HepG2 (cell line): ENCODE results near the gene PCSK5. TPM values are rescaled to one million over a fixed set of nuclear protein-coding genes. Genes with fewer than 3 reads are reported as not detected.

ENCODE experiments used
- ATAC-seq: fragments of 200-7000 bp; cut with Tn5 transposase; 3 replicates; pipeline ENCODE4 v1.9.1; 2020; ENCODE audit warnings: mild to moderate bottlenecking, moderate library complexity
- BruUV-seq: library from RNA; stranded (reverse); fragments of 400-500 nt; replicated peaks from 2 replicates; lab custom pipeline; 2021; lab: Mats Ljungman, UMichigan
- CTCF ChIA-PET: fragments of 300-600 bp; formaldehyde crosslinking; extraction: SDS; loops from one replicate; lab custom pipeline; 2021; ENCODE audit warnings: low total read pairs, inconsistent platforms, low intra/inter-chr PET ratio; lab: Yijun Ruan, JAX
- POLR2A ChIA-PET: fragments of 350-600 bp; sonication (Branson Sonifier 250); formaldehyde crosslinking; loops from one replicate; lab custom pipeline; 2020; ENCODE audit warnings: antibody characterized with exemption, inconsistent platforms; lab: Yijun Ruan, JAX
- DNase-seq: peaks from one replicate; pipeline ENCODE4 v3.0.0-alpha.2; 2015; ENCODE audit warnings: low spot score
- FAIRE-seq: peaks from 3 replicates; lab custom pipeline; 2011; peaks lifted over from hg19 to GRCh38; lab: Jason Lieb, UNC
- H2AFZ ChIP-seq: one replicate; pipeline ENCODE4 v1.6.1; 2011; ENCODE audit warnings: low read length, inconsistent platforms
- H3K27ac ChIP-seq: fragments of 300-600 bp; 3 replicates; pipeline ENCODE4 v1.8.0; 2011; ENCODE audit warnings: mixed run types, mild to moderate bottlenecking, mixed read lengths, low read length, inconsistent platforms; ENCODE audit not compliant: insufficient read depth; ENCODE audit errors: extremely low read length
- H3K27me3 ChIP-seq, 2 experiments: fragments of 200-600 bp in 1 of 2; 2 replicates in 1 of 2; 3 replicates in 1 of 2; pipeline versions ENCODE4 v1.6.0 to v1.8.0; 2011; ENCODE audit warnings: low read length in 2 of 2, mild to moderate bottlenecking in 2 of 2, moderate library complexity in 2 of 2, inconsistent platforms in 1 of 2; ENCODE audit not compliant: insufficient read depth in 2 of 2, control insufficient read depth in 1 of 2
- H3K36me3 ChIP-seq, 2 experiments: fragments of 200-600 bp in 1 of 2; replicated peaks in 1 of 2; 2 replicates in 1 of 2; 3 replicates in 1 of 2; pipeline versions ENCODE4 v1.5.1 to v1.8.0; 2011; ENCODE audit warnings: low read length in 2 of 2, inconsistent platforms in 1 of 2; ENCODE audit not compliant: insufficient read depth in 2 of 2, control insufficient read depth in 1 of 2
- H3K4me1 ChIP-seq: 2 replicates; pipeline ENCODE4 v1.5.1; 2012; ENCODE audit warnings: low read length, inconsistent platforms; ENCODE audit not compliant: insufficient read depth
- H3K4me2 ChIP-seq: 2 replicates; pipeline ENCODE4 v1.6.0; 2011; ENCODE audit warnings: low read depth, low read length, inconsistent platforms
- H3K4me3 ChIP-seq, 3 experiments: fragments of 200-600 bp in 1 of 3; sonication (generic), shearing (Covaris generic) in 1 of 3; replicated peaks in 1 of 3; 2 replicates each; pipeline ENCODE4 v1.5.1; 2011 to 2016; ENCODE audit warnings: low read length in 3 of 3, inconsistent platforms in 2 of 3, low read depth in 2 of 3, mild to moderate bottlenecking in 2 of 3, control low read depth in 1 of 3, mixed read lengths in 1 of 3; ENCODE audit not compliant: insufficient read depth in 1 of 3
- H3K79me2 ChIP-seq: one replicate; pipeline ENCODE4 v1.6.1; 2011; ENCODE audit warnings: low read length, inconsistent platforms; ENCODE audit not compliant: insufficient read depth
- H3K9ac ChIP-seq: 2 replicates; pipeline ENCODE4 v1.6.0; 2011; ENCODE audit warnings: mild to moderate bottlenecking, low read depth, low read length, inconsistent platforms; ENCODE audit not compliant: insufficient read depth
- H3K9me3 ChIP-seq: 2 replicates; pipeline ENCODE4 v1.5.1; 2012; ENCODE audit warnings: mild to moderate bottlenecking, low read length
- H4K20me1 ChIP-seq: 2 replicates; pipeline ENCODE4 v1.6.0; 2011; ENCODE audit warnings: inconsistent platforms, mild to moderate bottlenecking, low read length, moderate library complexity; ENCODE audit not compliant: insufficient read depth
- HOXA5 ChIP-seq: sonication (generic); formaldehyde crosslinking; IDR thresholded peaks from 2 replicates; pipeline ENCODE4 v1.4.0; 2020; ENCODE audit warnings: missing genetic modification reagents
- KLF9 ChIP-seq: IDR thresholded peaks from 2 replicates; pipeline ENCODE4 v1.6.1; 2016; ENCODE audit warnings: low read depth
- MAFF ChIP-seq: IDR thresholded peaks from 2 replicates; pipeline ENCODE4 v1.6.1; 2011; ENCODE audit warnings: low read depth, low read length, improper control_type of control experiment
- MAFK ChIP-seq, 2 experiments: IDR thresholded peaks in 1 of 2; conservative IDR thresholded peaks in 1 of 2; 2 replicates each; pipeline ENCODE4 v1.6.1; 2011; ENCODE audit warnings: improper control_type of control experiment in 2 of 2, low read length in 2 of 2
- ZFP36L2 ChIP-seq: sonication (generic); formaldehyde crosslinking; IDR thresholded peaks from 2 replicates; pipeline ENCODE4 v1.4.0; 2020; ENCODE audit warnings: missing genetic modification reagents
- ZNF17 ChIP-seq: sonication (generic); formaldehyde crosslinking; IDR thresholded peaks from 2 replicates; pipeline ENCODE4 v1.5.0; 2020; ENCODE audit warnings: mild to moderate bottlenecking, missing genetic modification reagents
- ZNF207 ChIP-seq: fragments of 450-650 bp; IDR thresholded peaks from 2 replicates; pipeline ENCODE4 v1.6.1; 2016; ENCODE audit warnings: antibody characterized with exemption, borderline replicate concordance
- ZNF24 ChIP-seq: fragments of 450-650 bp; IDR thresholded peaks from 2 replicates; pipeline ENCODE4 v1.6.1; 2017; ENCODE audit warnings: antibody characterized with exemption, mild to moderate bottlenecking
- WGBS: methylation state at CpG from one replicate; pipeline ENCODE4 v1.1.6; 2017; ENCODE audit warnings: low lambda C conversion rate; 5-methylcytosine and 5-hydroxymethylcytosine counted together
- in situ Hi-C: cut with HindIII; loops from 2 replicates; pipeline ENCODE4 v1.10.0; 2017; ENCODE audit warnings: low pct_unique_long_range_greater_than_20kb; ENCODE audit not compliant: extremely low pct_ligation_motif_present
- intact Hi-C: fragments of 100-400 bp; cut with micrococcal nuclease; formaldehyde crosslinking; loops from one replicate; pipeline ENCODE4 v1.10.0; 2022; ENCODE audit not compliant: unreplicated experiment
- polyA plus RNA-seq, 8 experiments: library from polyadenylated mRNA; depleted of rRNA in 3 of 8; stranded (reverse) in 7 of 8; unstranded in 1 of 8; fragments of >200 nt; fragmentation: Illumina TruSeq in 4 of 8; extraction: Trizol in 4 of 8; gene quantifications; 2 replicates each; pipeline versions ENCODE4 v1.2.1 to v1.2.3, GENCODE V29; 2011 to 2016; ENCODE audit warnings: low read depth in 4 of 8, missing spikeins in 1 of 8, mixed read lengths in 1 of 8; ENCODE audit not compliant: insufficient read depth in 1 of 8
- total RNA-seq, 5 experiments: library from RNA; depleted of rRNA; stranded (reverse); fragments of >200 nt; fragmentation: Illumina TruSeq; extraction: Trizol; gene quantifications; 2 replicates each; pipeline ENCODE4 v1.2.3, GENCODE V29; 2016; ENCODE audit warnings: low read depth in 1 of 5
- TF ChIP-seq, protein P1 (sequence below): sonication (generic); formaldehyde crosslinking; IDR thresholded peaks from 2 replicates; pipeline ENCODE4 v1.8.1; 2023; ENCODE audit warnings: mild to moderate bottlenecking, inconsistent platforms, moderate library complexity, missing genetic modification reagents, borderline replicate concordance

The PCSK5 gene
- total and polyA plus RNA-seq, 2 of the 13 experiments (the other 11 are each of a cell fraction or from before 2014, with no cell fraction given) = 0.55 to 0.66 TPM

DNA sequence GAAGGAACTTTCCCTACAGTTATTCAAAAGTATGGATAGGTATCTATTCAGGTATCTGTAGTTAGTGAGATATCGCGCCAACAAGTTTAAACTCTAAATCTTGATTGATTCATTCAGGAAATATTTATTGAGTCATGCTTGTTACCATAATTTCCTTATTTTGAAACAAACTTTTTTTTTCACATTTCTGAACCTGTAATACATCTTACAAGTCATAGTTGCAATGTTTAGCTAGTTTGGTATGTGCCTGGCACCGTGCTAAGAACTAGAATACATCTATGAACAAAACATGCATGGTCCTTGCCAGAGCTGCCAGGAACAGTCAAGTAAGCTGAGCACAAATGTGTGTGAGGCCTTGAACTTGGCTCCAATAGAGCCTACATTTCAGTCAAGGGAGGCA, 226.4 kb downstream of the PCSK5 start:
- WGBS = 61% methylated on average over 3 of the region's 3 CpGs
- CTCF ChIA-PET = no interaction called here
- H2AFZ ChIP-seq = no peak overlapping the region
- no peak overlapping the region for H3K4me3 ChIP-seq
- DNase-seq = no peak
- H3K4me2 ChIP-seq = no peak overlapping the region
- no peaks in the 10 kb centered on the region for H3K9me3 ChIP-seq
- H4K20me1 ChIP-seq = no peaks in the 10 kb centered on the region
- intact Hi-C loops = no loop called here
- no peak for ATAC-seq
- H3K36me3 ChIP-seq = no peaks in the 10 kb centered on the region
- no peak overlapping the region for H3K9ac ChIP-seq
- no peaks in the 10 kb centered on the region for H3K27me3 ChIP-seq
- no TSS peak for BruUV-seq
- POLR2A ChIA-PET = no interaction called here
- no peaks in the 10 kb centered on the region for H3K79me2 ChIP-seq
- H3K27ac ChIP-seq = no peak overlapping the region
- no peak for FAIRE-seq
- TF ChIP-seq ZNF17 (CRISPR knock-in tag) = no peak
- TF ChIP-seq, protein P1, sequence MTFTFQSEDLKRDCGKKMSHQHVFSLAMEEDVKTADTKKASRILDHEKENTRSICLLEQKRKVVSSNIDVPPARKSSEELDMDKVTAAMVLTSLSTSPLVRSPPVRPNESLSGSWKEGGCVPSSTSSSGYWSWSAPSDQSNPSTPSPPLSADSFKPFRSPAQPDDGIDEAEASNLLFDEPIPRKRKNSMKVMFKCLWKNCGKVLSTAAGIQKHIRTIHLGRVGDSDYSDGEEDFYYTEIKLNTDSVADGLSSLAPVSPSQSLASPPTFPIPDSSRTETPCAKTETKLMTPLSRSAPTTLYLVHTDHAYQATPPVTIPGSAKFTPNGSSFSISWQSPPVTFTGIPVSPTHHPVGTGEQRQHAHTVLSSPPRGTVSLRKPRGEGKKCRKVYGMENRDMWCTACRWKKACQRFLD (CRISPR knock-in tag) = no peak
- H3K4me1 ChIP-seq = no peaks in the 10 kb centered on the region
- in situ Hi-C loops = no loop called here

DNA sequence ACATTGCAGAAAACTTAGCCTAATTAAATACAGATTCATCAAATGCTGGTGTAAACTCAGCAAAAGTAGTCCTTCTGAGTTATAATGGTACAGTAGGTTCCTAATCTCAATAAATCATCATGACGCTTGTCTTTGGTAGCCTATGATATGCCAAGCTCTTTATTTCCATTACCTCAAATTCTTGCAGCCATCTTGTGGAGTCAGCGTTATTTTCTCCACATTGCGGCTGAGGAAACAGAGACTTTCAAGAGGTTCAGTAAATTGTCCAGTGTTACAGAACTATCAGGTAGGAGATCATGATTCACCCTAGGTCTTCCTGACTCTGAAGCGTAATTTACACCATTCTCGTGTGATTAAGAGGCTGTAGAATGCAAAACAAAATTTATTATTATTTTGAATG, 237.2 kb downstream of the PCSK5 start:
- Histone ChIP-seq H3K27me3 (no peaks in the 10 kb centered on the region), H4K20me1 (no peaks in the 10 kb centered on the region), H3K9me3 (no peaks in the 10 kb centered on the region), H3K4me1 (no peaks in the 10 kb centered on the region), H3K36me3 (no peaks in the 10 kb centered on the region), H2AFZ (no peak overlapping the region), H3K79me2 (no peaks in the 10 kb centered on the region), H3K4me3 (no peak overlapping the region), H3K27ac (no peak overlapping the region), H3K9ac (no peak overlapping the region), H3K4me2 (no peak overlapping the region)
- no peak for DNase-seq
- intact Hi-C loops = no loop called here
- 66% methylated on average over 5 of the region's 5 CpGs for WGBS
- BruUV-seq = no TSS peak
- in situ Hi-C loops = no loop called here
- no peak for FAIRE-seq
- ATAC-seq = no peak
- TF ChIP-seq HOXA5 (no peak), MAFK (conservative IDR thresholded peaks at IDR 0.05 in 1 of 2, IDR thresholded peaks at IDR 0.05 in 1 of 2; ENCODE audit: low read length in 2 of 2) (peak in 1 of 2 experiments; percentile 78; a peak in 3 of 4 replicates), KLF9 (CRISPR knock-in tag) (no peak), ZNF207 (no peak), ZFP36L2 (no peak), MAFF (peak; percentile 64), ZNF24 (no peak)
- ChIA-PET CTCF (no interaction called here), POLR2A (no interaction called here)
